ENCODE data around the gene GRM8. TPM values are rescaled to one million over a fixed set of nuclear protein-coding genes. Genes with fewer than 3 reads are reported as not detected.

GRM8 gene
- total and polyA plus RNA-seq, 9 of the 15 experiments (the other 6 are each of a cell fraction or from before 2014, with no cell fraction given) = 0.13 TPM; not detected in 7

DNA sequence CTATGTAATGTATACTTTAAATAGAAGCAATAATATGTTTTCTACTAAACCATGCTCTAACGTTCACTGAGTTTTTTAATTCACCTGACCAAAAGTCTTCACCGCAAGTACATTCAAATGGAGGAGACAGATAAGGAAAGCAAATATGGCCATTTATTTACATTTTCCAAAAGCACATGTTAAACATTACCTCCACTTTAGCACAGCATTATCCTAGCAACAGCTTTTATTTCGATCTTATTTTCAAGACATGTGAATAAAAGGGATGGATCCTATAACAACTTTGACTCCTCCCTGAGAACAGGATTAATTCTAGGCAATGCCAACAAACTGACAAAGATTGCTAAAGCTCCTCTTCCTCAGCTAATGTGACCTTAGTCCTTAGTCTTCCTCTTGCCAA lies 11.5 kb upstream of the GRM8 start (continued):
- TF ChIP-seq, protein P1, sequence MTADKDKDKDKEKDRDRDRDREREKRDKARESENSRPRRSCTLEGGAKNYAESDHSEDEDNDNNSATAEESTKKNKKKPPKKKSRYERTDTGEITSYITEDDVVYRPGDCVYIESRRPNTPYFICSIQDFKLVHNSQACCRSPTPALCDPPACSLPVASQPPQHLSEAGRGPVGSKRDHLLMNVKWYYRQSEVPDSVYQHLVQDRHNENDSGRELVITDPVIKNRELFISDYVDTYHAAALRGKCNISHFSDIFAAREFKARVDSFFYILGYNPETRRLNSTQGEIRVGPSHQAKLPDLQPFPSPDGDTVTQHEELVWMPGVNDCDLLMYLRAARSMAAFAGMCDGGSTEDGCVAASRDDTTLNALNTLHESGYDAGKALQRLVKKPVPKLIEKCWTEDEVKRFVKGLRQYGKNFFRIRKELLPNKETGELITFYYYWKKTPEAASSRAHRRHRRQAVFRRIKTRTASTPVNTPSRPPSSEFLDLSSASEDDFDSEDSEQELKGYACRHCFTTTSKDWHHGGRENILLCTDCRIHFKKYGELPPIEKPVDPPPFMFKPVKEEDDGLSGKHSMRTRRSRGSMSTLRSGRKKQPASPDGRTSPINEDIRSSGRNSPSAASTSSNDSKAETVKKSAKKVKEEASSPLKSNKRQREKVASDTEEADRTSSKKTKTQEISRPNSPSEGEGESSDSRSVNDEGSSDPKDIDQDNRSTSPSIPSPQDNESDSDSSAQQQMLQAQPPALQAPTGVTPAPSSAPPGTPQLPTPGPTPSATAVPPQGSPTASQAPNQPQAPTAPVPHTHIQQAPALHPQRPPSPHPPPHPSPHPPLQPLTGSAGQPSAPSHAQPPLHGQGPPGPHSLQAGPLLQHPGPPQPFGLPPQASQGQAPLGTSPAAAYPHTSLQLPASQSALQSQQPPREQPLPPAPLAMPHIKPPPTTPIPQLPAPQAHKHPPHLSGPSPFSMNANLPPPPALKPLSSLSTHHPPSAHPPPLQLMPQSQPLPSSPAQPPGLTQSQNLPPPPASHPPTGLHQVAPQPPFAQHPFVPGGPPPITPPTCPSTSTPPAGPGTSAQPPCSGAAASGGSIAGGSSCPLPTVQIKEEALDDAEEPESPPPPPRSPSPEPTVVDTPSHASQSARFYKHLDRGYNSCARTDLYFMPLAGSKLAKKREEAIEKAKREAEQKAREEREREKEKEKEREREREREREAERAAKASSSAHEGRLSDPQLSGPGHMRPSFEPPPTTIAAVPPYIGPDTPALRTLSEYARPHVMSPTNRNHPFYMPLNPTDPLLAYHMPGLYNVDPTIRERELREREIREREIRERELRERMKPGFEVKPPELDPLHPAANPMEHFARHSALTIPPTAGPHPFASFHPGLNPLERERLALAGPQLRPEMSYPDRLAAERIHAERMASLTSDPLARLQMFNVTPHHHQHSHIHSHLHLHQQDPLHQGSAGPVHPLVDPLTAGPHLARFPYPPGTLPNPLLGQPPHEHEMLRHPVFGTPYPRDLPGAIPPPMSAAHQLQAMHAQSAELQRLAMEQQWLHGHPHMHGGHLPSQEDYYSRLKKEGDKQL (CRISPR knock-in tag; IDR thresholded peaks at IDR 0.05; ENCODE audit: borderline replicate concordance) = no peak

- WGBS (ENCODE audit: insufficient coverage, low coverage, missing lambda C conversion rate) = 5% methylated on average over 6 of the region's 6 CpGs
- intact Hi-C loops (cut with micrococcal nuclease) (no loop called here), in situ Hi-C loops (cut with MboI) (no loop called here)
- Histone ChIP-seq H2AFZ (ENCODE audit: low read depth, low read length) (no peak overlapping the region), H3K36me3 (ENCODE audit: control insufficient read depth, insufficient read depth, low read length) (no peaks in the 10 kb centered on the region), H3K27me3 (ENCODE audit: control insufficient read depth in 2 of 2, insufficient read depth in 2 of 2, low read length in 2 of 2) (peaks cover 0 to 17% of the 10 kb centered on the region in 2 experiments; a peak in 3 of 5 replicates), H3K4me2 (ENCODE audit: insufficient read depth, low read length) (no peak overlapping the region), H3K9ac (ENCODE audit: insufficient read depth in 1 of 2, low read depth in 2 of 2, low read length in 2 of 2) (no peak overlapping the region), H3K27ac (ENCODE audit: extremely low read depth, low read depth, low read length) (no peak overlapping the region), H3K9me3 (replicated peaks; ENCODE audit: control insufficient read depth, insufficient read depth, low read depth, low read length) (no peaks in the 10 kb centered on the region), H3K4me1 (replicated peaks in 1 of 2; ENCODE audit: control insufficient read depth in 2 of 2, insufficient read depth in 2 of 2, low read length in 2 of 2) (peaks cover 0 to 10% of the 10 kb centered on the region in 2 experiments; a peak in 3 of 5 replicates), H4K20me1 (replicated peaks; ENCODE audit: control insufficient read depth, insufficient read depth, low read length) (no peaks in the 10 kb centered on the region), H3K79me2 (ENCODE audit: control insufficient read depth, insufficient read depth, low read length) (no peaks in the 10 kb centered on the region), H3K4me3 (no peak overlapping the region), H3K9me1 (ENCODE audit: control insufficient read depth, insufficient read depth, low read length) (no peaks in the 10 kb centered on the region)
- no peak for FAIRE-seq
- ChIA-PET CTCF (ENCODE audit: low intra/inter-chr PET ratio) (interaction anchor here (0.6 kb wide), 1 partner anchor 241 kb away, joined by 7 read pairs; no protein-coding TSS in a partner anchor), POLR2A (no interaction called here)
- ATAC-seq = no peak
- BruUV-seq (replicated peaks) = no TSS peak
- DNase-seq (ENCODE audit: extremely low read depth in 1 of 4, low spot score in 3 of 4) = peak in 1 of 4 experiments; percentile 30
- TF ChIP-seq SNAPC5 (CRISPR knock-in tag; IDR thresholded peaks at IDR 0.05) (no peak), ZNF77 (CRISPR knock-in tag; IDR thresholded peaks at IDR 0.05) (no peak), ZC3H8 (IDR thresholded peaks at IDR 0.05) (no peak), KHSRP (IDR thresholded peaks at IDR 0.05) (no peak), ERF (CRISPR knock-in tag; IDR thresholded peaks at IDR 0.05) (no peak), THRAP3 (IDR thresholded peaks at IDR 0.05; ENCODE audit: borderline replicate concordance) (no peak), ZNF212 (CRISPR knock-in tag; IDR thresholded peaks at IDR 0.05) (no peak), JUND (IDR thresholded peaks at IDR 0.05; ENCODE audit: borderline replicate concordance, low read depth, low read length) (peak; percentile 40; the same call in 1 of the 2 replicates), JUND (tag; IDR thresholded peaks at IDR 0.05; ENCODE audit: borderline replicate concordance, low read depth, low read length) (0 out of 3 replicates have a peak, but pooled peaks have one; percentile 27), HES1 (IDR thresholded peaks at IDR 0.05; ENCODE audit: low read depth) (0 out of 2 replicates have a peak, but pooled peaks have one; percentile 14), FOSL1 (tag; conservative IDR thresholded peaks at IDR 0.05) (0 out of 2 replicates have a peak, but pooled peaks have one; percentile 28), ARID2 (IDR thresholded peaks at IDR 0.05) (no peak)
- TF ChIP-seq, protein P2, sequence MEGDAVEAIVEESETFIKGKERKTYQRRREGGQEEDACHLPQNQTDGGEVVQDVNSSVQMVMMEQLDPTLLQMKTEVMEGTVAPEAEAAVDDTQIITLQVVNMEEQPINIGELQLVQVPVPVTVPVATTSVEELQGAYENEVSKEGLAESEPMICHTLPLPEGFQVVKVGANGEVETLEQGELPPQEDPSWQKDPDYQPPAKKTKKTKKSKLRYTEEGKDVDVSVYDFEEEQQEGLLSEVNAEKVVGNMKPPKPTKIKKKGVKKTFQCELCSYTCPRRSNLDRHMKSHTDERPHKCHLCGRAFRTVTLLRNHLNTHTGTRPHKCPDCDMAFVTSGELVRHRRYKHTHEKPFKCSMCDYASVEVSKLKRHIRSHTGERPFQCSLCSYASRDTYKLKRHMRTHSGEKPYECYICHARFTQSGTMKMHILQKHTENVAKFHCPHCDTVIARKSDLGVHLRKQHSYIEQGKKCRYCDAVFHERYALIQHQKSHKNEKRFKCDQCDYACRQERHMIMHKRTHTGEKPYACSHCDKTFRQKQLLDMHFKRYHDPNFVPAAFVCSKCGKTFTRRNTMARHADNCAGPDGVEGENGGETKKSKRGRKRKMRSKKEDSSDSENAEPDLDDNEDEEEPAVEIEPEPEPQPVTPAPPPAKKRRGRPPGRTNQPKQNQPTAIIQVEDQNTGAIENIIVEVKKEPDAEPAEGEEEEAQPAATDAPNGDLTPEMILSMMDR (IDR thresholded peaks at IDR 0.05 in 2 of 3, conservative IDR thresholded peaks at IDR 0.05 in 1 of 3; ENCODE audit: insufficient read depth in 2 of 3, low read depth in 1 of 3, low read length in 3 of 3) = peak in 1 of 3 experiments; percentile 11; a peak in 1 of 6 replicates
These were observed 5.4 kb upstream of the GRM8 start for GRCh38 chr7:127258111-127258510.

Data from K562 (cell line).